GM19467 (cell line): ENCODE results near the gene KCNIP2.

Experiments
- ATAC-seq: cut with Tn5 transposase; IDR thresholded peaks from one replicate; pipeline ENCODE4 v1.9.1; 2021; ENCODE audit warnings: mild to moderate bottlenecking, moderate library complexity; ENCODE audit not compliant: unreplicated experiment

Gene KCNIP2

GRCh38 chr10:101851411-101852116, 8.0 kb upstream of the KCNIP2 start:
- no peak for ATAC-seq

GRCh38 chr10:101850749-101851148, 7.1 kb upstream of the KCNIP2 start:
- ATAC-seq = no peak

- no peak for ATAC-seq
Measured at GRCh38 chr10:101848894-101849351, 5.3 kb upstream of the KCNIP2 start.

GRCh38 chr10:101848408-101848807, 4.8 kb upstream of the KCNIP2 start:
- ATAC-seq = no peak

GRCh38 chr10:101845893-101846292, 2.3 kb upstream of the KCNIP2 start:
- no peak for ATAC-seq

- ATAC-seq = no peak
Measured at GRCh38 chr10:101841826-101842225, 1.8 kb downstream of the KCNIP2 start.

- peak; percentile 69 for ATAC-seq
Measured at GRCh38 chr10:101840741-101841453, 2.7 kb downstream of the KCNIP2 start.

- ATAC-seq = no peak
Measured at GRCh38 chr10:101840102-101840684, 3.4 kb downstream of the KCNIP2 start.

GRCh38 chr10:101839416-101840063, 4.1 kb downstream of the KCNIP2 start:
- no peak for ATAC-seq

GRCh38 chr10:101839002-101839401, 4.6 kb downstream of the KCNIP2 start:
- ATAC-seq = no peak

- no peak for ATAC-seq
Measured at GRCh38 chr10:101838416-101838970, 5.1 kb downstream of the KCNIP2 start.

GRCh38 chr10:101837748-101838147, 5.9 kb downstream of the KCNIP2 start:
- no peak for ATAC-seq

- ATAC-seq = no peak
Measured at GRCh38 chr10:101835362-101835761, 8.2 kb downstream of the KCNIP2 start.

GRCh38 chr10:101834341-101834740, 9.3 kb downstream of the KCNIP2 start:
- no peak for ATAC-seq

- no peak for ATAC-seq
Measured at GRCh38 chr10:101833466-101833865, 10.1 kb downstream of the KCNIP2 start.

- ATAC-seq = no peak
Measured at GRCh38 chr10:101832325-101832771, 11.3 kb downstream of the KCNIP2 start.

GRCh38 chr10:101831169-101831811, 12.3 kb downstream of the KCNIP2 start:
- ATAC-seq = no peak

GRCh38 chr10:101830322-101831168, 13.1 kb downstream of the KCNIP2 start:
- peak; percentile 52 for ATAC-seq

- no peak for ATAC-seq
Measured at GRCh38 chr10:101829561-101830315, 13.9 kb downstream of the KCNIP2 start.
